Left kidney (tissue), 8 donors: ENCODE data around the gene VPS26B. TPM values are rescaled to one million over a fixed set of nuclear protein-coding genes. Genes with fewer than 3 reads are reported as not detected.
"Not testable (repeated sequence)": the region's sequence is repeated elsewhere in the genome, so short reads cannot be mapped to it uniquely, and the experiment has no call there.

Experiments
- DNase-seq: peaks from one replicate; pipeline ENCODE4 v3.0.0-alpha.2; 2013
- long read RNA-seq, 8 donors: transcript quantifications; one replicate each; lab custom pipeline, GENCODE V29; 2026
- polyA plus RNA-seq: library from polyadenylated mRNA; unstranded; fragments of 120-200 nt; gene quantifications from one replicate; pipeline ENCODE4 v1.2.1, GENCODE V29; 2013; ENCODE audit not compliant: insufficient read length

Gene VPS26B
- 63.6 TPM for polyA plus RNA-seq
- long read RNA-seq, donor 1, transcript VPS26B-206 (2 exons, 2,073 nt), result minor isoform, 5 of 40 reads
- long read RNA-seq, donor 1, transcript VPS26B-201 (6 exons, 3,691 nt), result major isoform, 14 of 40 reads
- long read RNA-seq, donor 1, partial matches to known transcripts, result 20 of 40 reads
- long read RNA-seq, donor 1, other reads (novel, unspliced or antisense), result 0 of 40 reads
- long read RNA-seq, donor 2, transcript VPS26B-201 (6 exons, 3,691 nt), result major isoform, 12 of 30 reads
- long read RNA-seq, donor 2, transcript VPS26B-206 (2 exons, 2,073 nt), result minor isoform, 6 of 30 reads
- long read RNA-seq, donor 2, partial matches to known transcripts, result 9 of 30 reads
- long read RNA-seq, donor 2, other reads (novel, unspliced or antisense), result 0 of 30 reads
- long read RNA-seq, donor 3, transcript VPS26B-201 (6 exons, 3,691 nt), result major isoform, 6 of 14 reads
- long read RNA-seq, donor 3, transcript VPS26B-206 (2 exons, 2,073 nt), result major isoform, 6 of 14 reads
- long read RNA-seq, donor 3, partial matches to known transcripts, result 0 of 14 reads
- long read RNA-seq, donor 3, other reads (novel, unspliced or antisense), result 0 of 14 reads
- long read RNA-seq, donor 4, partial matches to known transcripts, result 0 of 4 reads
- long read RNA-seq, donor 4, other reads (novel, unspliced or antisense), result 0 of 4 reads
- long read RNA-seq, donor 5, transcript VPS26B-201 (6 exons, 3,691 nt), result major isoform, 17 of 22 reads
- long read RNA-seq, donor 5, partial matches to known transcripts, result 0 of 22 reads
- long read RNA-seq, donor 5, other reads (novel, unspliced or antisense), result 0 of 22 reads
- long read RNA-seq, donor 6, transcript VPS26B-201 (6 exons, 3,691 nt), result major isoform, 19 of 31 reads
- long read RNA-seq, donor 6, partial matches to known transcripts, result 8 of 31 reads
- long read RNA-seq, donor 6, other reads (novel, unspliced or antisense), result 0 of 31 reads
- long read RNA-seq, donor 7, transcript VPS26B-206 (2 exons, 2,073 nt), result minor isoform, 7 of 189 reads
- long read RNA-seq, donor 7, transcript VPS26B-201 (6 exons, 3,691 nt), result major isoform, 21 of 189 reads
- long read RNA-seq, donor 7, partial matches to known transcripts, result 102 of 189 reads
- long read RNA-seq, donor 7, other reads (novel, unspliced or antisense), result 56 of 189 reads
- long read RNA-seq, donor 8, transcript VPS26B-201 (6 exons, 3,691 nt), result major isoform, 8 of 8 reads
- long read RNA-seq, donor 8, partial matches to known transcripts, result 0 of 8 reads
- long read RNA-seq, donor 8, other reads (novel, unspliced or antisense), result 0 of 8 reads

DNA sequence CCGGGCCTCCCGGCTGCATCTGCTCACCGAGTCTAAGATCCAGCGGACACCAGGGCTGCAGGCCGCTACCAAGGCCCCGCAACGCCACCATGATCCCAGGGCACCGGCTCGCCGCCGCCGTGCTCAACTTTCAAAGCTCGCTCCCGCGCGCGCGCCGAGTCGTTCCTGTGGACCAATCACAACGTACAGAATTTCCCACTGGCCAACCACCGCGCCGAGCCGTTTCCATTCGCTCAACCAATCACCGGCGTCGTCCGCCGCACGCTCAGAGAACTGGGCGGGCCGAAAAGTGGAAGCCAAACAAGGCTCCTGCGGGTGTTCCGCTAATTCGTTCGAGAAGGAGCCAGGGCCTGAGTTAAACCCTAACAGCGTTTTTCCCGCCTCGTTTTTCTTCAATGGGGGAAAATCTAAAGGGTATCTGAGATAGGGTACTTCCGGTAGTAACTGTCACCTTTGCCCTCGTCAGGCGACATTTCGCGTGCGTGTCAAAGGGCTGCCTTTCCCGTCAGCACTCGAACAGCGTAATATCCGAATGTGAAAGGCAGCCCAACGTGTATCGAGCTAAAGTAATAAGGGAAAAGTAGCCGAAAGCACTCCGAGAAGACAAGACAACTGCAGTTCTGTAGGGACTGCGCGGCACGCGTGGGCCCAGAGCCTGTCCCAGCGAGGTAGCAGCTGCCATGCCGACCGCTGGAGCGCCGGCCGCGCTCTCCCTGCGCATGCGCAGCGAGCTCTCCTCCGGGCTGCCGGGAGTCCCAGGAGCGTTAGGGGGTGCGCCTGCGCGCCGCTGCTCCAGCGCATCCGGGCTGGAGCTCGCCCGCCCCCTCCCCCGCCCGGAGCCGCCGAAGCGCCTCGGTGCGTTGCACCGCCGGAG, at the start of gene VPS26B, which contains the start of gene NCAPD3:
Gene VPS26B (plus strand): TSS at position 836 of the 874 bp plus-strand sequence. CDS start 452 bp downstream, outside the sequence.
Gene NCAPD3 (minus strand): TSS at position 132 of the 874 bp plus-strand sequence. CDS start 41 bp downstream, at position 91.
- peak; percentile 97 for DNase-seq

DNA sequence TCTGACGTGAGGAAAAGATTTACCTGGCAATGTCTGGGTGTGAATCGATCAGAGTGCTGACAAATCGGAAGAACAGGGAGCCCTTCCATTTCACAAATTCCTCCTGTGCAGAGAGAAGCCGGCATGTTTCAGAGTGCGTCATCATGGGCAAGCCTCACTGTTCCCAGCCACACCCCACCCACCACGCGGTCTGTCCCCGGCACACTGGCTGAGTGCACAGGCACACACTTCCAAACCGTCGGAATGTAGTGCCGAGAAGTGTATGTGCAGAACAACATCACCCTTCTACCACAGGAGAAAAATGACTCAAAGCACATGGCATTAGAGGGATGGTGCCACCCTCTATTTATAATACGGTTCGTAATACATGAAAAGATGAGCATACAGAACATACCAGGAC, 48.2 kb upstream of the VPS26B start:
- no peak for DNase-seq

DNA sequence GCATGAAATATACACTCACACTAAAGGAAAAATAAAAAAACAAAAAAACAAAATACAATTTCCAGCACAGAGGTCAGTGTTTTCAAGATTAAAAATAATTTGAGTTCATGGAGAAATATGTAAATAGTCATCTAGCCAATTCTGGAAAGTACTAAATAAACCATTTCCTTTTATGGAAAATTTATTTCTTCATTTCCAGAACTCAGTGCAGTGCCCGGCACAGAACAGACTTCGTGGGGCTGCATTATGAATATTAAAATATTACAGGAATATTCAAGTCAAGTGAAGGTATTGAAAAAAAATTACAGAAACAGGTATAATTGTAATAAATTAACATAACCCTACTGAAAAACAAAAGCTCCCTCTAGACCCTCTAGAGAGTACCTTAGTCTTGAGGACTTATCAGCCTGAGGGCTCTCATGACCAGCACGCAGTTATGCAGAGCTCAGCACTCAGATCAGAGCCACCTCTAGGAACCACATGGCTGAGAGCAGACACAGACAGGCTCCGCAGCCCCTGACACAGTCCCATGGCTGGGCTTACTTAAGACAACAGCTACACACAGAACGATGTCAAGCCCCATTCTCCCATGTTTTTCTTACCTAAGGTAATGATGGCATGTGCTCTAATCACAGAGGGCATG, 46.3 kb upstream of the VPS26B start:
- DNase-seq, result no peak

GRCh38 chr11:134181707-134182106, 42.8 kb upstream of the VPS26B start:
- DNase-seq, result no peak

GRCh38 chr11:134188092-134188491, 36.4 kb upstream of the VPS26B start:
- DNase-seq, result not testable (repeated sequence)

- DNase-seq, result no peak
These were observed 27.7 kb upstream of the VPS26B start for GRCh38 chr11:134196756-134197155.

DNA sequence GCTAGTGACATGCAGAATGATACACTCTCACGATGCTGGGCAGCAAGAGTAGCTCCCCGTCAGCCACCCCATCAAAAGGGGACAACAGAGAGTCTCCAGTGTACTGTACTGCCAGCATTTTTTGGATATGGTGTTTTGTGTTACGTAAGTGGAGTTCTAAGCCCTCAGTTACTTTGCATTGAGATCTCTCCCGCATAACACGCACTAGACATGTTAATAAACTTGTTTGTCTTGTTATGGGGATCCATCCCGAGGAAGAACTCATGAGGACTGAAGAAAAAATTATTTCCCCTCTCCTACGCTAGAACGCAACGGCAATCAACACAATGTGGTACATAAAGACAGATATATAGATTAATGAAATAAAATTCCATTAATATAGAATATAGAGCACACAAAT, 24.9 kb upstream of the VPS26B start:
- DNase-seq, result no peak

DNA sequence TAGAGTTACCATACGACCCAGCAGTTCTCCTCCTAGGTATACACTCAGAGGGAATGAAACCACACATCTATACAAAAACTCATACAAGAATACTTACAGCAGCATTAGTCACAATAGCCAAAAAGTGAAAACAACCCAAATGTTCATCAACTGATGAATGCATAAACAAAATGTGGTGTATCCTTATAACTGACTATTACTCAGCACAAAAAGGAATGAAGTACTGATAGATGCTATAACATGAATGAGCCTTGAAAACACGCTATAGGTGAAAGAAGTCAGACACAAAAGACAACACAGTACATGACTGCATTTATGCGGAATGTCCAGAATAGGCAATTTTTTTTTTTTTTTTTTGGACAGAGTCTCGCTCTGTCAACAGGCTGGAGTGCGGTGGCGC, 23.8 kb upstream of the VPS26B start:
- DNase-seq, result no peak

DNA sequence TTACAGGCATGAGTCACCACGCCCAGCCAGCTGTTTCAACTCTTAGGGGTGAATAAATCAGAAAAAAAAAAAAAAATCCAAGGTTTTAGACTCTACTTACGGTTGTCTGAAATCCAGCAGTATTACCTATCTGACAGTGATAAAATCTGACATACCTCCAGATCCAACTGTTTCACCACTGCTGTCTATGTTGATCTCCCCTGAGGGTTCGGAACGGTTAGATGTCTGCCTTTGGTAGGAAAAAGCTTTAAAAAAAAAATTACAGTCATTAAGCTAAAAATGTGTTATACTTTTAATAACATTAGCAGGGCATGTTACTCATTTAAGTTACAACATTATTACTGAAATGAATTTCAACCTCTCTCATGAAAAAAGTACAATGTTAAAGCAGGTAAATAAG, 21.8 kb upstream of the VPS26B start:
- no peak for DNase-seq

DNA sequence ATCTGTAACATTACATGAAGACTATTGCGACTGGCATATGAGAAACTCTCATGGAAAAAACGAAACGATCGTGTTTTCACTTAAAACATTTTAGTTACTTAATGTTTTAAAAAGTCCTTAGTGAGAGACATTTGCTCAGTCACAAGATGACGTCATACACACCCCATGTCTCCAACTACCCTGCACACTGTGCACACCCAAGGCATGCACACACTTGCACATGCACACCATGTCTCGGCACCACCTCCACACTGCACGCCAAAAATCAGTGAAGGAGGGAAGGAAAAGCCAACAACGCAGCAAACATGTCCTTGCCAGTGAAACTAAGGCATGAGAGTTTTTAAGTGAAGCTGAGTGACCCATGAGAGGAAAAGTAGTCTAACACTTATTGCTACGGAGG, 18.7 kb upstream of the VPS26B start:
- DNase-seq, result no peak

GRCh38 chr11:134206185-134206584, 18.3 kb upstream of the VPS26B start:
- no peak for DNase-seq

DNA sequence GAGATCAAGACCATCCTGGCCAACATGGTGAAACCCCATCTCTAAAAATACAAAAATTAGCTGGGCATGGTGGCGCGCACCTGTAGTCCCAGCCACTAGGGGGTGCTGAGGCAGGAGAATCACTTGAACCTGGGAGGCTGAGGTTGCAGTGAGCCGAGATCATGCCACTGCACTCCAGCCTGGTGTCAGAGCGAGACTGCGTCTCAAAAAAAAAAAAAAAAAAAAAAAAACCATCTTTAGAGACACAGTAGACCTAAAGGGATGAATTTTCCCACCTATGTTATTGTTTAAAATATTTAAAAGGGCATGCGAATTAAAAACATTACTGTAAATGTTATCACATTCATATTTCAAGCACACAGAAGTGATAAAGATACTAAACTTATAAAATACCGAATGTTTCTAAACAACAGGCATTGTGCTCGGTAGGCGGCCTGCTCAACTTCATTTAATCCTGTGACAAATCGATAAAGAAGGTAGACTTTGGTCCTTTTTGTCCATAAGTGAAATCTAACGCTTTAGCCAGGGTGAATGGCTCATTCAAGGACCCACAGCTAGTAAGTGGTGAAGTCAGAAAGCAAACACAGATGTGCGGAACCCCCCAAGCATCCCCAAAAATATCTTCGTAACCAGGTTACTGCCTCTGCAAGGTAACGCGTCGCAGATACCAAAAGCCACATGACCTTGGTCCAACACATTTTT, 16.8 kb upstream of the VPS26B start:
- no peak for DNase-seq

DNA sequence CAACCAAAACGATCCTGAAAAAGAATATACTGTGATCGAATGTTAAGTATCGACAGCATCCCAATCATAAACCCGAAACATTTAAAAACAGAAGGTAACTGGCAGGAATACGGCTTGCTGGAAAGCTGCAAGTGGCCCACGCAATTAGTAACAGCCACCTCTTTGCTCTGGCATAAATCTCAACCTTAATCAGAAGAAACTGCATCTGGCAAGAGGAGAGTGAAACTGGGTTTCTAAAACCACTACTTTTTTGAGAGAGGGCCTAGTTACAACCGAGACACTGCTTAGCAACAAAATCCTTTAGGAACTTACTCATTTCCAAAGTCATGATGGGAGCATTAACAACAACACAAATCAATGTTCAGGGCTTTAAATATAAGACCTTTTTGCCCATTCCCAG, 8.6 kb upstream of the VPS26B start:
- DNase-seq, result no peak

- DNase-seq, result no peak
These were observed 7.7 kb upstream of the VPS26B start for GRCh38 chr11:134216816-134217215.

GRCh38 chr11:134223121-134223520, 1.4 kb upstream of the VPS26B start:
- no peak for DNase-seq

DNA sequence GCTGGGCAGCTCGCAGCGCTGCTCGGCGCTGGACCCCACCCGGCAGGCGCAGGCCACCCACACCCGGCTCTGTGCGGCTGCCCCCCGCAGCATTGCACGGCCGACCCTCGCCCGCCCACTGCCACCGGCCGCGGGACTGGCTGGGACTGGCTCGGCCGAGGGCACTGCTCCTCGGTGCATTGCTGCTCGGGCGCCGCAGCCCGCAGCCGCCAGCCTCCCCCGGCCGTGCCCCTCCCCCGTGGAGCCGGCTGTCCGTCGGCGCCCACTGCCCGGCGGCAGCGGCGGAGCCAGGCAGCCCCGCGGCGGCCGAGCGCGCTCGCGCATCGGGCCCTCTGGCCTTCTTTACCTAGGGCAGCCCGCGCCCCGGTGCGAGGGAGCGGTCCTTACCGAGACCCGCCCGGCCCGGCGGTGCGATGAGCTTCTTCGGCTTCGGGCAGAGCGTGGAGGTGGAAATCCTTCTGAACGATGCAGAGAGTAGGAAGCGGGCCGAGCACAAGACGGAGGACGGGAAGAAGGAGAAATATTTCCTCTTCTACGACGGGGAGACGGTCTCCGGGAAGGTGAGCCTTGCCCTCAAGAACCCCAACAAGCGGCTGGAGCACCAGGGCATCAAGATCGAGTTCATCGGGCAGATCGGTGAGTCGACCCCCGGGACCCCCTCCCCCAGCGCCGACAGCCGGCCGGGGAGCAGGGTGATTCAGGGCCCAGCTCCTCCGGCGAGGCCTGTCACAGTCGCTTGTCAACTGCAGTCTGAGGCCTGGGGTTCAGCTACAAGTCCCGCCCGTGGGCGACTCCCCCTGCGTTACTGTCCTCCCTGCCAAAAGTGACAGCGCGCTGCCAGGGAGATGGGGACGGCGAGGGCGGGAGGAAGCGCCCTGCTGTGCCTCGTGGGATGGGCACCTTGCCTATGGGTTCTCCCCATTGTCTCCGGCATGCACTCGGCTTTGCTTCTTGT, 516 bp downstream of the VPS26B start:
- DNase-seq, result no peak

DNA sequence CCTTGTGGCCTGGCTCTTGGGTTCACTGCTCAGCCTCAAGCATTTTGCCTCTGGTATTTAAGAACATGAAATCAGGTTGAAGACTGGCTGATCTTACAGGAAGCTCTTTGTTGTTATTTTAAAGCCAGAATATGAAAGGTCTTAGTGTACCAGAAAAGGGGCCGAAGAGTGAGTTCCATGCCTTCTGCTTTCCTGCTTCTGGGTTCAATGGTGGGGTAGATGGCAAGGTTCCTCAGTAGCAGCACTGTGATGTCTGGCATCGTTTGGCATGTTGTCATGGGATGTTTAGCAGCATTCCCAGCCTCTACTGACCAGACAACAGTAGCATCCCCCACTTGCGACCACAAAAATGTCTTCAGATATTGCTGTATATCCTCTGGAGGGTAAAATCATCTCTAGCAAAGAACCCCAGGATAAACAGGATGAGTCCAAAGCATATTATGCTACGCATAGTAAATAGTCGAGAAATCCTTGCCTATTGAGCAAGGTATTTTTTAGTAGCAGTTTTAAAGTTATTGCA, 2.4 kb downstream of the VPS26B start:
- DNase-seq, result no peak

DNA sequence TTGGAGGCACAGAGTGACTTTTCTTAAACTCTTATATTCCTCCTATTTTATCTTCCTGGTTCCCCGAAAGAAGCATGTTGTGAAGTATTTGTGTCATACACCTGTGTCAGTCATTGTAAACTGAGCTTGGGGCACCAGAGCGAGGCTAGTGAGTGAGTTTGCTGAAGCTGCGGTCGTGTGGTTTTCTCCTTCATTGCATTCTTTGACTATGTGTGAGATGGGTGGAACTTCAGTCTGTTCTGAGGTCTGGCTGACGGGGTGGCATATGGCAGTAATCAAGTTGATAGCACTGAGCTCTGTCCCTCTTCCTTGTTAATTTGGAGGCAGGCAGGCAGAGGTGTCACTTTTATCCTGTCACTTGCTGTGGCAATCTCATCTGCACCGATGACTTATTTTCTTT, 4.2 kb downstream of the VPS26B start:
- no peak for DNase-seq
